GM10847 (cell line): ENCODE measurements around the gene CFAP221.

Source experiments
- POLR2A ChIP-seq: IDR thresholded peaks from 2 replicates; pipeline ENCODE4 v1.6.1; 2011; ENCODE audit not compliant: insufficient read length; ENCODE audit errors: extremely low read depth

CFAP221 gene

GRCh38 chr2:119645173-119645855 is 101.1 kb downstream of the CFAP221 start:
- TF ChIP-seq POLR2A, result no peak

GRCh38 chr2:119646149-119646548 is 101.9 kb downstream of the CFAP221 start:
- no peak for TF ChIP-seq POLR2A

- no peak for TF ChIP-seq POLR2A
Observed at GRCh38 chr2:119647440-119648169, 103.4 kb downstream of the CFAP221 start.

GRCh38 chr2:119649364-119649917 is 105.2 kb downstream of the CFAP221 start:
- TF ChIP-seq POLR2A, result no peak

- TF ChIP-seq POLR2A, result no peak
Observed at GRCh38 chr2:119650206-119650605, 106.0 kb downstream of the CFAP221 start.

GRCh38 chr2:119650846-119651370 is 106.7 kb downstream of the CFAP221 start:
- TF ChIP-seq POLR2A, result no peak

- no peak for TF ChIP-seq POLR2A
Observed at GRCh38 chr2:119657466-119658145, 113.4 kb downstream of the CFAP221 start.

GRCh38 chr2:119659601-119660342 is 115.5 kb downstream of the CFAP221 start:
- no peak for TF ChIP-seq POLR2A

- TF ChIP-seq POLR2A, result no peak
Observed at GRCh38 chr2:119660343-119660658, 116.1 kb downstream of the CFAP221 start.

GRCh38 chr2:119662297-119662696 is 118.0 kb downstream of the CFAP221 start:
- no peak for TF ChIP-seq POLR2A

- TF ChIP-seq POLR2A, result no peak
Observed at GRCh38 chr2:119668546-119668945, 124.3 kb downstream of the CFAP221 start.

- TF ChIP-seq POLR2A, result no peak
Observed at GRCh38 chr2:119671016-119671415, 126.8 kb downstream of the CFAP221 start.

- no peak for TF ChIP-seq POLR2A
Observed at GRCh38 chr2:119671752-119672151, 127.5 kb downstream of the CFAP221 start.

GRCh38 chr2:119672161-119672862 is 128.1 kb downstream of the CFAP221 start:
- TF ChIP-seq POLR2A, result no peak
